ENCODE data around the gene TRPC4AP. TPM values are rescaled to one million over a fixed set of nuclear protein-coding genes. Genes with fewer than 3 reads are reported as not detected.

TRPC4AP gene
- total and polyA plus RNA-seq, 2 of the 8 experiments (the other 6 are each of a cell fraction or from before 2014, with no cell fraction given) = 73.1 to 74.8 TPM

- CTCF ChIA-PET (ENCODE audit: partially characterized antibody) = interaction anchor here (2.7 kb wide), 1 partner anchor 21 kb away, joined by 17 read pairs; no protein-coding TSS in a partner anchor
- WGBS, 2 experiments (ENCODE audit: extremely low coverage in 1 of 2, insufficient coverage in 1 of 2, insufficient read length in 1 of 2, insufficient replicate concordance in 2 of 2, low coverage in 1 of 2, low lambda C conversion rate in 2 of 2, missing lambda C conversion rate in 1 of 2) = 88% methylated on average over 1 of the region's 1 CpG; no CpG with 5 or more reads in 1 of the 2 experiments
Observed at GRCh38 chr20:35117629-35118028, 25.0 kb upstream of the TRPC4AP start.

More at GRCh38 chr20:35117629-35118028, 25.0 kb upstream of the TRPC4AP start:
- no peak overlapping the region for H2BK15ac ChIP-seq (ENCODE audit: low read length)
- DNase-seq (ENCODE audit: low read depth in 1 of 2, low spot score in 2 of 2) = no peak
- H4K91ac ChIP-seq (replicated peaks; ENCODE audit: insufficient read length, low read length) = no peak overlapping the region
- peaks cover 7 to 37% (median 19%) of the 10 kb centered on the region in 4 experiments; a peak in 7 of 8 replicates for H3K36me3 ChIP-seq (ENCODE audit: control insufficient read depth in 2 of 4, insufficient read depth in 4 of 4, low read length in 3 of 4)
- POLR2A ChIA-PET (ENCODE audit: partially characterized antibody) = interaction anchor here (0.8 to 2.0 kb wide), 2 partner anchors 10 to 15 kb away, joined by 3 to 5 read pairs; no protein-coding TSS in a partner anchor
- no peak overlapping the region for H2AFZ ChIP-seq (ENCODE audit: low read length)
- no peak overlapping the region for H2BK20ac ChIP-seq (ENCODE audit: low read length)
- no peaks in the 10 kb centered on the region for H4K20me1 ChIP-seq (replicated peaks in 1 of 2; ENCODE audit: control insufficient read depth in 1 of 2, insufficient read depth in 2 of 2, low read length in 2 of 2)
- H2BK120ac ChIP-seq (replicated peaks; ENCODE audit: low read depth, low read length) = no peak overlapping the region
- no peak overlapping the region for H3K27ac ChIP-seq (ENCODE audit: low read depth, low read length)
- no peak overlapping the region for H4K8ac ChIP-seq (ENCODE audit: extremely low read depth, insufficient read depth, low read length)
- H3K4me2 ChIP-seq (ENCODE audit: insufficient read depth in 1 of 2, low read depth in 2 of 2, low read length in 2 of 2) = no peak overlapping the region
- H3K4me1 ChIP-seq (replicated peaks in 1 of 4; ENCODE audit: control insufficient read depth in 3 of 4, insufficient read depth in 4 of 4, low read length in 3 of 4) = no peaks in the 10 kb centered on the region
- no peak overlapping the region for H2AK5ac ChIP-seq (ENCODE audit: low read depth, low read length)
- no peak overlapping the region for H3K4me3 ChIP-seq (ENCODE audit: extremely low read depth in 1 of 4, insufficient read depth in 2 of 4, low read depth in 3 of 4, low read length in 4 of 4)
- H3K18ac ChIP-seq (ENCODE audit: extremely low read depth, low read length) = no peak overlapping the region
- H2BK12ac ChIP-seq (ENCODE audit: low read depth, low read length) = no peak overlapping the region
- no peaks in the 10 kb centered on the region for H3K79me2 ChIP-seq (ENCODE audit: control insufficient read depth in 1 of 2, insufficient read depth in 2 of 2, low read length in 2 of 2)
- no peaks in the 10 kb centered on the region for H3K9me3 ChIP-seq (ENCODE audit: insufficient read depth in 2 of 2, low read depth in 1 of 2, low read length in 1 of 2)
- no peak for FAIRE-seq
- no peaks in the 10 kb centered on the region for H3K79me1 ChIP-seq (ENCODE audit: low read depth, low read length)
- no peak overlapping the region for H3K9ac ChIP-seq (replicated peaks in 1 of 4; ENCODE audit: extremely low read depth in 1 of 4, low read depth in 3 of 4, low read length in 3 of 4)
- no peak overlapping the region for H3K14ac ChIP-seq (ENCODE audit: insufficient read length)
- no peaks in the 10 kb centered on the region for H3K27me3 ChIP-seq (replicated peaks in 1 of 4; ENCODE audit: control insufficient read depth in 3 of 4, extremely low read depth in 1 of 4, insufficient read depth in 3 of 4, low read length in 3 of 4)
- TF ChIP-seq BCL11A (IDR thresholded peaks at IDR 0.05; ENCODE audit: low read depth in 2 of 2, low read length in 2 of 2) = no peak
- no peak for TF ChIP-seq RFX5 (IDR thresholded peaks at IDR 0.05; ENCODE audit: borderline replicate concordance, low read depth, low read length)
- no peak for TF ChIP-seq SIX5 (IDR thresholded peaks at IDR 0.05; ENCODE audit: low read depth, low read length)
- no peak for TF ChIP-seq BACH1 (IDR thresholded peaks at IDR 0.05; ENCODE audit: low read length)
- TF ChIP-seq FOSL1 (IDR thresholded peaks at IDR 0.05; ENCODE audit: insufficient read depth, low read depth, low read length) = no peak
- TF ChIP-seq ATF3 (IDR thresholded peaks at IDR 0.05; ENCODE audit: insufficient read depth, low read depth, low read length) = no peak
- TF ChIP-seq RXRA (IDR thresholded peaks at IDR 0.05; ENCODE audit: insufficient read depth, low read depth, low read length) = no peak
- no peak for TF ChIP-seq SRF (IDR thresholded peaks at IDR 0.05; ENCODE audit: low read depth, low read length)
- TF ChIP-seq SP2 (IDR thresholded peaks at IDR 0.05; ENCODE audit: low read length) = no peak
- TF ChIP-seq SUZ12 (IDR thresholded peaks at IDR 0.05; ENCODE audit: low read length) = no peak
- no peak for TF ChIP-seq MAFK (IDR thresholded peaks at IDR 0.05; ENCODE audit: low read depth, low read length)
- no peak for TF ChIP-seq KDM1A (IDR thresholded peaks at IDR 0.05; ENCODE audit: borderline replicate concordance, low read length)
- TF ChIP-seq TAF1 (IDR thresholded peaks at IDR 0.05; ENCODE audit: low read depth, low read length) = no peak
- TF ChIP-seq CHD1 (IDR thresholded peaks at IDR 0.05; ENCODE audit: low read depth, low read length) = no peak
- H2BK5ac ChIP-seq (ENCODE audit: low read depth, low read length) = no peak overlapping the region
- no peak overlapping the region for H3K4ac ChIP-seq (replicated peaks; ENCODE audit: insufficient read length, low read depth, low read length)
- no peak overlapping the region for H4K5ac ChIP-seq (ENCODE audit: insufficient read length, low read depth, low read length)
- H3K23ac ChIP-seq (ENCODE audit: insufficient read length) = no peak overlapping the region
- no peak overlapping the region for H3K56ac ChIP-seq (replicated peaks; ENCODE audit: insufficient read length, low read depth, low read length)
- no peaks in the 10 kb centered on the region for H3K23me2 ChIP-seq (ENCODE audit: low read depth, low read length)

Data from H1 (cell line).